ENCODE results near the gene ZNF766.

GRCh38 chr19:52345162-52345561, 75.8 kb downstream of the ZNF766 start:
- TF ChIP-seq CTCF (optimal IDR thresholded peaks at IDR 0.05 in 1 of 3, IDR thresholded peaks at IDR 0.05 in 1 of 3, conservative IDR thresholded peaks at IDR 0.05 in 1 of 3; ENCODE audit: extremely low read depth in 1 of 3, insufficient read depth in 2 of 3, low read length in 3 of 3) (no peak), EZH2 (IDR thresholded peaks at IDR 0.05; ENCODE audit: low read length) (no peak)

Measured in keratinocyte (primary cell).